GM12875 (cell line): ENCODE measurements around the gene ZNF541.

Experiments
- H3K4me3 ChIP-seq: one replicate; pipeline ENCODE4 v1.5.1; 2011; ENCODE audit warnings: low read depth, low read length, control low read depth
- TF ChIP-seq, protein P1 (sequence below): IDR thresholded peaks from 2 replicates; pipeline ENCODE4 v1.5.1; 2011; ENCODE audit warnings: low read depth, mild to moderate bottlenecking, control low read depth, inconsistent platforms, low read length, moderate library complexity, borderline replicate concordance; ENCODE audit not compliant: insufficient read depth

The ZNF541 gene

DNA sequence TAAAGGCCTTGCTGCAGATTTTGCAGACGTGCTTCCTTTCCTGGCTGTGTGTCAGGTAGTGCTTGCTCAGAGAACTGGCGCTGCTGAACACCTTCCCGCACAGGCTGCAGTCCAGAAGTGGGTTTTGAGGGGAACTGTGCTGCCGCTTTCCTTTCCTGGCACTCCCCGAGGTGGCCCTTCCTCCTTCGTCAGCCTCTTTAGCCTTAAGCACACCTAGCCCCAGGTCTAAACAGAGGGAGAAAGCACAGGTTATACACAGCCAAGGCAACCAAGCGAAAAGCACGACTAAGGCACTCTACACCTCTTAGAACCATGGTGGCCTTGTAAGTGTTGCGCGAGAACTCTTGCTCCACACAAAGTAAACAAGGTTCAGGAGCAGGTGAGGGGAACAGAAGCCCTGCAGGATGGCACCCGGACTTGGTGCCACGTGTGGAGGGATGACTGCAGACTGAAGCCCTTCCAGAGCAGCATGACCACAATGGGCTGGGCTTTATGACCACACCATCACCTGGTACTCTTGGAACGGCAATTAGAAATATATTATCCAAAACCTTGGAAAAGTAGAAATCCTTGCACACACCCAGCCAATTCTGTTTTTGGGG, 23.6 kb downstream of the ZNF541 start:
- TF ChIP-seq, protein P1, sequence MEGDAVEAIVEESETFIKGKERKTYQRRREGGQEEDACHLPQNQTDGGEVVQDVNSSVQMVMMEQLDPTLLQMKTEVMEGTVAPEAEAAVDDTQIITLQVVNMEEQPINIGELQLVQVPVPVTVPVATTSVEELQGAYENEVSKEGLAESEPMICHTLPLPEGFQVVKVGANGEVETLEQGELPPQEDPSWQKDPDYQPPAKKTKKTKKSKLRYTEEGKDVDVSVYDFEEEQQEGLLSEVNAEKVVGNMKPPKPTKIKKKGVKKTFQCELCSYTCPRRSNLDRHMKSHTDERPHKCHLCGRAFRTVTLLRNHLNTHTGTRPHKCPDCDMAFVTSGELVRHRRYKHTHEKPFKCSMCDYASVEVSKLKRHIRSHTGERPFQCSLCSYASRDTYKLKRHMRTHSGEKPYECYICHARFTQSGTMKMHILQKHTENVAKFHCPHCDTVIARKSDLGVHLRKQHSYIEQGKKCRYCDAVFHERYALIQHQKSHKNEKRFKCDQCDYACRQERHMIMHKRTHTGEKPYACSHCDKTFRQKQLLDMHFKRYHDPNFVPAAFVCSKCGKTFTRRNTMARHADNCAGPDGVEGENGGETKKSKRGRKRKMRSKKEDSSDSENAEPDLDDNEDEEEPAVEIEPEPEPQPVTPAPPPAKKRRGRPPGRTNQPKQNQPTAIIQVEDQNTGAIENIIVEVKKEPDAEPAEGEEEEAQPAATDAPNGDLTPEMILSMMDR, result no peak
- no peak overlapping the region for H3K4me3 ChIP-seq

DNA sequence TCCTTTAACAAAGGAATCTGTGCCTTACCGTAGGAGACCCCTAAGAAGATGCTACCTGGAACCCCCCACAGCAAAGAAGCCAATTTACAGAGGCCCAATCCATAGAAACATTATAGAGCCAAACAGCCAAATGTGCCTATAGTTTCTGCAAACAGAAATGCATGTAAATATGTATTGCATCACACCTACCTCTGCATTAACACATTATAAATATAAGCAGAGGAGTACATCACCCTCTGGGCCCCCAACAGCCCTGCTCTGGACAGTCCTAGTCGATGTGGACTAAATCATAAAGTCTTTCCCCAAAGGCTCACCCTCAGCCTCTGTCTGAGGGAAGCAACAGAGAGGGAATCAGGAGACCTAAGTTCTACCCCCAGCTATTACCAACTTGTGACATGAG, 25.7 kb downstream of the ZNF541 start:
- H3K4me3 ChIP-seq, result no peak overlapping the region
- TF ChIP-seq, protein P1, result no peak

DNA sequence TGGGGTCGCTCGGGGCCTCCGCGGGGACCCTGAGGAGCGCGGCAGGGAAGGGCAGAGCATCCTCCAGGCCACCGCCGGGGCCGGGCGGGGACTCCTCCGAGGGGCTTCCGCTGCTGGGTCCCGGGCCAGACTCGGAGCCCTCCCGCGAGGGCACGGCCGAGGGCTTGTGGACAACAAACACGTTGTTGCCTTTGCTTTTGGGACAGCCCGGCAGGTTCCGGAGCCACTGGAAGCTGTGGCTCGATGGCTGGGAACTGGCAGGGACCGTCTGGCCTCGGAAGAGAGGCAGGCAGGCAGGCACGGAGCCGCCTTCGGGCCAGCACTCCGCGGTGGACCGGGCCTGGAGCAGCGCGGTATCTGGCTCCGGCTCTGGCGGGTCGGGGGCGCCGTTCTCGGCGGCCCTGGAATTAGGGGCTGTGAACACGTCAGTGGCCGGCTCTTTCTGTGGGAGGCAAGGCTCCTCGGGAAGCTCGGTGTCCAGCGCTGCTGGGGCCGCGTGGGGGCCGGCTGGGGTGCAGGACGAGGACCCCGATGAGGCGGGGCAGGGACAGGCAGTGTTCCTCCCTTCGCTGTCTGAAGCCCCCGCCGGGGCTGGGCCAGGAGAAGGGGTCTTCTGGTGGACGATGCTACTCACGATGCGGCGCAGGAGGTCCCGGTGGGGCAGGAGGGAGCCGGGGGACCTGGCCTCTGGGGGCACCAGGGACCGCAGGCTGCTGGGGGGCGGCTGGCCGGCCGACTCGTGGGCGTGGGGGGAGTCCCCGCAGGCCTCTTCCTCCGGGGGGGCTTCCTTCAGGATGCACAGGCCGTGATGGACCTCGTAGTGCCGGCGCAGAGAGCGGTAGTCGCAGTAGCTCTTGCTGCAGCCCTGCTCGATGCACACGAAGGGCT, 27.6 kb downstream of the ZNF541 start:
- TF ChIP-seq, protein P1, result no peak
- H3K4me3 ChIP-seq, result no peak overlapping the region

DNA sequence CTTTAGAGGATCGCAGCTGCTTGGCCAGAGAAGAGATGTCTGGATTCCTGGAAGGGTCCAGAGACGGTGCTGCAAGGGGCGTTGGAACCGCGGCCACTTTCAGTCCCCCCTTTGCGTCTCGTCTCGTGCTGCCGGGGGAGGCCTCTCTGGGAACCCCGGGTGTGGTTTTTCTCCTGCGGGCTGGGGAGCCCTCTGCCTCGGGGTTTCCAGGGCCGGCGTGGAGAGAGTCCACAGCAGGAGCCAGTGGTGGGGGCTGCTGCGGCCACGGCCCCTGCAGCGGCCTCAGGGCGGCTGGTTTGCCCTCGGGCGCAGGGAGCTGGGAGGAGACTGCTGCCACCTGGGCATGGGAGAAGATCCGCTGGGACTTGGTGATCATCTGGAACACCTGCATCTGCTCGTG, 28.5 kb downstream of the ZNF541 start:
- TF ChIP-seq, protein P1, result no peak
- H3K4me3 ChIP-seq, result no peak overlapping the region

DNA sequence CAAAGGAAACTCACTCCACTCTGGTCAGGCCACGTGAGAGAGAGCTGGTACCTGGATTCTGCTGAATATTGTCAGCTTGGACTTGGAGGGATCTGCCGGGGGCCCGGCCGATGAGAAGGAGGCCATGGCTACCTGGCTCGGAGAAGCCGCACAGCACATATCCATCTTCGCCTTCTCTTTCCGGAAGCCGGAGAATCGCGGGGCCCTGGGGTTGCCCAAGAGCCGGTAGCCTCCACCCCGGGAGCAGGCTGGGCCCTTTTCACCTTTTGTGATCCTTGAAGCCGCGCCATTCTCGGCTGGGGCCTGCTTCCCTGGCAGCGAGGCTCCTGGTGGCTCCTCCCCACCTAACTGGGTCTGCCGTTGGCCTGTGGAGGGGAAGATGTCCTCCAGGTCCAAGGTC, 28.9 kb downstream of the ZNF541 start:
- TF ChIP-seq, protein P1, result no peak
- no peak overlapping the region for H3K4me3 ChIP-seq

DNA sequence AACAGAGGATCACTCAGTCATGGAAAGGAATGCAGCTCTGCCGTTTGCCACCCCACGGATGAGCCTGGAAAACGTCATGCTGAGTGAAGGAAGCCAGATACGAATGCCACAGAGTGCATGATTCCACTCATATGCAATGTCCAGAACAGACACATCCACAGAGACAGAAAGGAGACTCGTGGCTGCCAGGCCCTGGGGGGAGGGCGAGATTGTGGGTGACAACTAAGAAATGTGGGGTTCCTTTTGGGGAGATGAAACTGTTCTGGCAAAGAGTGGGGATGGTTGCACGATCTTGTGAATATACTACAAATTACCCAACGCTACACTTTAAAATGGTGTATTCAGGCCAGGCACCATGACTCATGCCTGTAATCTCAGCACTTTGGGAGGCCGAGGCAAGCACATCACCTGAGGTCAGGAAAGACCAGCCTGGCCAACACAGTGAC, 30.9 kb downstream of the ZNF541 start:
- no peak overlapping the region for H3K4me3 ChIP-seq
- TF ChIP-seq, protein P1, result no peak

GRCh38 chr19:47541518-47541917, 31.4 kb downstream of the ZNF541 start:
- TF ChIP-seq, protein P1, result no peak
- H3K4me3 ChIP-seq, result no peak overlapping the region
